Gastroesophageal sphincter (tissue), 4 donors: ENCODE measurements around the gene TMEM245. TPM values are rescaled to one million over a fixed set of nuclear protein-coding genes. Genes with fewer than 3 reads are reported as not detected.

Experiments used
- ATAC-seq: fragments of 150-250 bp; one replicate; pipeline ENCODE4 v1.9.1; 2016; ENCODE audit warnings: mild to moderate bottlenecking, moderate library complexity
- H3K27ac ChIP-seq, 4 donors: fragments of 200-600 bp; sonication (generic) in 3 of 4; 1 replicate in 3 of 4; 2 replicates in 1 of 4; pipeline ENCODE4 v1.5.1; 2016 to 2019
- H3K27me3 ChIP-seq: fragments of 200-600 bp; sonication (generic); one replicate; pipeline ENCODE4 v1.5.1; 2019
- H3K36me3 ChIP-seq, 2 donors: fragments of 200-600 bp; sonication (generic); one replicate each; pipeline ENCODE4 v1.5.1; 2019; ENCODE audit warnings: control low read depth in 1 of 2
- H3K4me1 ChIP-seq, 3 donors: fragments of 200-600 bp; sonication (generic); 1 replicate in 2 of 3; 2 replicates in 1 of 3; pipeline ENCODE4 v1.5.1; 2016 to 2019; ENCODE audit warnings: control low read depth in 2 of 3
- H3K4me3 ChIP-seq, 2 donors: fragments of 200-600 bp; sonication (generic); one replicate each; pipeline ENCODE4 v1.5.1; 2019; ENCODE audit warnings: mild to moderate bottlenecking in 1 of 2, moderate library complexity in 1 of 2
- H3K9me3 ChIP-seq, 3 donors: fragments of 200-600 bp; sonication (generic); one replicate each; pipeline ENCODE4 v1.5.1; 2017 to 2019; ENCODE audit warnings: control low read depth in 2 of 3
- EP300 ChIP-seq: sonication (generic); formaldehyde crosslinking; IDR thresholded peaks from one replicate; pipeline ENCODE4 v1.6.1; 2017; ENCODE audit warnings: antibody characterized with exemption, mild to moderate bottlenecking
- POLR2A ChIP-seq, 2 donors: fragments of 450-650 bp; IDR thresholded peaks; one replicate each; pipeline ENCODE4 v1.6.1; 2017; ENCODE audit warnings: antibody characterized with exemption in 2 of 2, mild to moderate bottlenecking in 2 of 2, moderate library complexity in 1 of 2
- POLR2AphosphoS5 ChIP-seq: sonication (generic); formaldehyde crosslinking; IDR thresholded peaks from one replicate; pipeline ENCODE4 v1.6.1; 2017; ENCODE audit warnings: antibody characterized with exemption
- WGBS, 2 donors: methylation state at CpG; one replicate each; pipeline ENCODE4 v1.1.5; 2018; ENCODE audit warnings: low coverage in 1 of 2; 5-methylcytosine and 5-hydroxymethylcytosine counted together
- total RNA-seq, 4 donors: library from RNA; depleted of rRNA; stranded (reverse); fragments of >200 nt; gene quantifications; one replicate each; pipeline ENCODE4 v1.1.0, GENCODE V29; 2016
- TF ChIP-seq, protein P1 (sequence below), 4 experiments: fragments of 200-600 bp in 2 of 4; fragments of 450-650 bp in 2 of 4; sonication (generic) in 1 of 4; IDR thresholded peaks; one replicate each; pipeline ENCODE4 v1.5.1; 2017 to 2019; ENCODE audit warnings: antibody characterized with exemption in 4 of 4, mild to moderate bottlenecking in 2 of 4, moderate library complexity in 2 of 4

TMEM245 gene
- total RNA-seq, 4 donors from 2014 or later: 130 to 180 (median 142) TPM

DNA sequence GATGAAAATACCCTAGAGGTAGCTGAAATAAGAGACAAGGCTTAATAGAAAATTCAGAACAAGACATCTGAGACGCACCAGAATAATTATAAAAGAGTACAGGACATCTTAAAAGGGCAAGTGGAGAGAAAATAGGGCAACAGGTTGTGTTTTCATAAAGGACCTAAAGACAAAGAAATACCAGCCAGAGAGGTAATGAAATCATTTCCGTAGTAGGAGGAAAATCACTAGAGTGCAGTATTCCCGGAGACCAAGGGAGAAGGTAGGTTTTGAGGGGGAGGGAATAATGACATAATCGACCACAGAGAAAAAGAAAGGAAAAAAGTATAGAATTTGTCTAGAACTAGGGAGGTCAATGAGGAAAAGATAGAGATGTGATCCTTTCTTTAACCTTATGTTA is 80.2 kb downstream of the TMEM245 start:
- WGBS, 2 donors: 77 to 85% methylated on average over 2 to 4 of the region's 4 CpGs
- H3K4me3 ChIP-seq: no peak overlapping the region

DNA sequence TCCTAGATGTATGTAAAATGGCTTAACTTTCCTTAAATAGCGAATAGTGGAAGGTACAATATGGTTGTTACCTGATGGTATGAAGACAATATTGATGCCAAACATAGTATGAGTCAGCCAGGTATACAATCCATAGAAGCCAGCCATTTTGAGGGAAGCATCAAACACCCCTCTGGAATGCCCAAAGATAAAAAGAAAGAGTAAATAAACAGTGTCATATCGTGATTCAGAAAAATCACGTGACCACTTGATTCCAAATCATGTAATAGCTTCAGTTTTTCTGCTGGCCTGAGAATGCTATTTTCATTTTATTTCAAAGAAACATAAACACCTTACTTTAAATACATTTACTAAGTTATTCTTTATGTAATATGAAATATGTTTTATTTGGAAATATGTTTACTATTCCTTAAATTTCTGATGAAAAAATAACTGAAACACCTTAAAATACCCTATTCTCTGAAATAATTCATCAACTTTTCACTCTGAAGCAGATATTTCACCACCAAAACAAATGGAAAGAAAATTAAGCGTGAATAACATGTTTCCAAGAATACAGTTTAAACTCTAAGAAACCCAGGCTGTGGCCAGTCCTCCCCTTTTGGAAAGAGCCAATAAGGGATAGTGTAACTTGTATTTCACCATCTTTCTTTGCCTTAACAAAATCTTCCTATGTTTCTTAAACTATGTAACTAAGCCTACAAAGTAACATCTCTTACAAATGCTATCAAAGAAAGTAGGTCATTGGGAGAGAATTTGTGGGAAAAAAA is 81.6 kb downstream of the TMEM245 start:
- Histone ChIP-seq H3K36me3 (peaks cover 0 to 52% of the 10 kb centered on the region in 2 donors), H3K27me3 (no peaks in the 10 kb centered on the region), H3K4me1 (peaks cover 7 to 37% (median 9%) of the 10 kb centered on the region in 3 donors), H3K4me3 (no peak overlapping the region), H3K9me3 (no peaks in the 10 kb centered on the region), H3K27ac (peak overlapping the region in 1 of 4 donors; percentile 5)
- TF ChIP-seq POLR2AphosphoS5: no peak
- no peak for TF ChIP-seq POLR2A (IDR thresholded peaks at IDR 0.05)
- WGBS, 2 donors: 65 to 66% methylated on average over 4 of the region's 4 CpGs
- no peak for ATAC-seq

More for the DNA sequence above, 80.2 kb downstream of the TMEM245 start:
- H3K36me3 ChIP-seq: peaks cover 0 to 52% of the 10 kb centered on the region in 2 donors
- TF ChIP-seq EP300 (no peak), POLR2A (IDR thresholded peaks at IDR 0.05) (no peak), POLR2AphosphoS5 (no peak)
- TF ChIP-seq, protein P1, sequence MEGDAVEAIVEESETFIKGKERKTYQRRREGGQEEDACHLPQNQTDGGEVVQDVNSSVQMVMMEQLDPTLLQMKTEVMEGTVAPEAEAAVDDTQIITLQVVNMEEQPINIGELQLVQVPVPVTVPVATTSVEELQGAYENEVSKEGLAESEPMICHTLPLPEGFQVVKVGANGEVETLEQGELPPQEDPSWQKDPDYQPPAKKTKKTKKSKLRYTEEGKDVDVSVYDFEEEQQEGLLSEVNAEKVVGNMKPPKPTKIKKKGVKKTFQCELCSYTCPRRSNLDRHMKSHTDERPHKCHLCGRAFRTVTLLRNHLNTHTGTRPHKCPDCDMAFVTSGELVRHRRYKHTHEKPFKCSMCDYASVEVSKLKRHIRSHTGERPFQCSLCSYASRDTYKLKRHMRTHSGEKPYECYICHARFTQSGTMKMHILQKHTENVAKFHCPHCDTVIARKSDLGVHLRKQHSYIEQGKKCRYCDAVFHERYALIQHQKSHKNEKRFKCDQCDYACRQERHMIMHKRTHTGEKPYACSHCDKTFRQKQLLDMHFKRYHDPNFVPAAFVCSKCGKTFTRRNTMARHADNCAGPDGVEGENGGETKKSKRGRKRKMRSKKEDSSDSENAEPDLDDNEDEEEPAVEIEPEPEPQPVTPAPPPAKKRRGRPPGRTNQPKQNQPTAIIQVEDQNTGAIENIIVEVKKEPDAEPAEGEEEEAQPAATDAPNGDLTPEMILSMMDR (IDR thresholded peaks at IDR 0.05): no peak
- H3K4me1 ChIP-seq: peaks cover 7 to 31% (median 9%) of the 10 kb centered on the region in 3 donors
- no peak overlapping the region for H3K27ac ChIP-seq
- no peaks in the 10 kb centered on the region for H3K27me3 ChIP-seq
- no peaks in the 10 kb centered on the region for H3K9me3 ChIP-seq
- ATAC-seq: no peak

DNA sequence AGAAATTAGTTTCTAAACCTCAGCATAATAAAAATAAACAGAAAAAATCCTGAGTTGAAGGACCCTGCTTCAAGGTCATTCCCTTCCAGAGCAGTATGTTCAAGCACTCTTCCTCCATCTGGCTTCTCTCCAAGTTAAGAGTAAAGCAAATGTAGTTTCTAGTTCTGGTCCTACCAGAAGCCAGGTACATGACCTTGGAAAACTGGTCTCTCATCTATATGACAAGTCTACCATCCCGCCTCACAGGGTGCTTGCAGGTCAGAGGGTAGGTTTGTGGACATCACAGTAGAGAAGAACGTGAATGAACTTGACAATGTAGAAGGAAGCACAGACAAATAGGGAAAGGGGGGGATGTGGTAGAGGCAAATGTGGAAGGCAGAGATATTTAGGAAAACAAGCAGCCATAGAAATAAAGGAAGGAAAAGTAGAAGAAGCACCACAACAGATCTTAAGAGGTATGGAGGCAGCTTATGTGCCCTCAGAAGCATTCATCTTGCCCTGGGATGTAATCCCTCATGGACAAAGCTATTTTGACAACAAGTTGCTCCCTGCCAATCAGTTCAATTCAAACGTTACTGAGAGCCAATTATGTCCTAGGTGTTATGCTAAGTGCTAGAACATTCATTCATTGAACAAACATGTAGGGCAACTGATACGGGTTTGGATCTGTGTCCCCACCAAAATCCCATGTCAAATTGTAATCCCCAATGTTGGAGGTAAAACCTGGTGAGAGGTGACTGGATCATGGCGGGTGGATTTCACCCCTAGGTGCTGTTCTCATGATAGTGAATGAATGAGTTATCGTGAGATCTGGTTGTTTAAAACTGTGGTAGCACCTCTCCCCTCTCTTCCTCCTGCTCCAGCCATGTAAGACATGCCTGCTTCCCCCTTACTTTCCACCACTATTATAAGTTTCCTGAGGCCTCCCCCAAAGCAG is 82.7 kb downstream of the TMEM245 start:
- peaks cover 7 to 37% (median 9%) of the 10 kb centered on the region in 3 donors for H3K4me1 ChIP-seq
- no peak overlapping the region for H3K4me3 ChIP-seq
- TF ChIP-seq POLR2A (IDR thresholded peaks at IDR 0.05): no peak
- TF ChIP-seq, protein P1 (IDR thresholded peaks at IDR 0.05): no peak
- TF ChIP-seq EP300: no peak
- no peak for TF ChIP-seq POLR2AphosphoS5
- no peaks in the 10 kb centered on the region for H3K9me3 ChIP-seq
- ATAC-seq: no peak
- peak overlapping the region in 3 of 4 donors; percentile 7 to 49 (median 46) for H3K27ac ChIP-seq
- peaks cover 0 to 53% of the 10 kb centered on the region in 2 donors for H3K36me3 ChIP-seq
- no peaks in the 10 kb centered on the region for H3K27me3 ChIP-seq
- WGBS, 2 donors: 62 to 69% methylated on average over 4 to 5 of the region's 6 CpGs

DNA sequence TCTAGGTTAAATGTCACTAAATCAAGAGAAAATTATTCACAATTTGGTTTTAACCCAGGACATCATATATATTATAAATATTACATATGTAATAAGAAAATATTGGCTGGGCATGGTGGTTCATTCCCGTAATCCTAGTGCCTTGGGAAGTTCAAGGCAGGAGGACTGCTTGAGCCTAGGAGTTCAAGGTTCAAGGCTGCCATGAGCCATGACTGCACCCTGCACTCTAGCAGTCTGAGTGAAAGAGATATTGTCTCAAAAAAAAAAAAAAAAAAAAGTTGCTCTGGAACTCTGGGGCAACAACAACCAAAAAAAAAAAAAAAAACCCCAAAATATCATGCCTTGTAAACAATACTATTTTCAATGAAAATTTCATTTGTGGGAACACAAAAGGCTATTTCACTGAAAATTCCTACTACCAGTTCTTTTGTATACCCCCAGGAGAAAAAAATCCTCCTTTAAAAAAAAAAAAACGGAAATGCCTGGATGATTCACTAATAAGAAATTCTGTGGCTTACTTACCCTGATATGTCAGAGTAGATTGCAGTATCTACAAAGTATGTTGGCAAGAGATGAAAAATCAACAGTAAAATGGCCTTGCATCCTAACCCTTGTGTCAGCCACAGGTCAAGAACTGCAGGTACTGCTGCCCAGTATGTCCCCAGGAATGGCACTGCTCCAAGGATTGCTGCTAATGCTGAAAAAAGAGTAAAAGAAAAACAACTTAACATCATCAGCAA is 83.9 kb downstream of the TMEM245 start:
- H3K9me3 ChIP-seq: no peaks in the 10 kb centered on the region
- no peaks in the 10 kb centered on the region for H3K27me3 ChIP-seq
- 33 to 62% methylated on average over 2 of the region's 2 CpGs for WGBS, 2 donors
- peaks cover 0 to 46% of the 10 kb centered on the region in 2 donors for H3K36me3 ChIP-seq
- ATAC-seq: peak; percentile 80
- peaks cover 7 to 37% (median 9%) of the 10 kb centered on the region in 3 donors for H3K4me1 ChIP-seq
- H3K27ac ChIP-seq: peak overlapping the region in 3 of 4 donors; percentile 13 to 49 (median 46)
- TF ChIP-seq EP300: no peak
- peak; percentile 77 for TF ChIP-seq POLR2AphosphoS5
- no peak overlapping the region for H3K4me3 ChIP-seq

DNA sequence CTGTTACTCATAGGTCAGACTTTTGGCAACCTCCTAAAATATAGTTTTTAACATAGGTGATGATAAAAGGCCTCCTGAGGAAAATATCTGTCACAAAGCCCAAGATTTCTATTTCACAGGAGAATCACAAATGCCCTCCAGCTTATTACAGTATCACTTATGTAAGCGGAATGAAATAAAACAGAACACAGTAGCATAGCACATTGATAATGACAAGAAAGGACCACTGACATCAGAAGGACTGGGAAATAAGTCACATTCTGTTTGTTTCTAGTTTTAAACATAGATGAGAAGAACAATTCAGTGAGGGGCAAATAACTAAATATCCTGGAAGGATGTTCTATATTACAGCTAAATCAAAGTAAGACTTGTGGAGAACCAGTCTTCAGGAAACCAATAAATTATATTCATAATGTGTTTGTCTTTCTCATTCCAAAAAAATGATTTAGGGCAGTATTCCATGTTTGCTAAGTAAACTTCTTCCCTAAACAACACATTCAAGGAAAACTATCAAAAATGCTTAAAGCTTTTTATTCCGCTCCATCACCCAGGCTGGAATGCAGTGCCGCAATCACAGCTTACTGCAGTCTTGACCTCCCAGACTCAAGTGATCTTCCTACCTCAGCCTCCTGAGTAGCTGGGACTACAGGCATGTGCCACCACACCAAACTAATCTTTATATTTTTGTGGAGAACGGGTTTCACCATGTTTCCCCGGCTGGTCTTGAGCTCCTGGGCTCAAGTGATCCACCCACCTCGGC is 85.6 kb downstream of the TMEM245 start:
- peaks cover 0 to 44% of the 10 kb centered on the region in 2 donors for H3K36me3 ChIP-seq
- H3K27ac ChIP-seq: no peak overlapping the region
- no peaks in the 10 kb centered on the region for H3K9me3 ChIP-seq
- no peak for ATAC-seq
- TF ChIP-seq POLR2AphosphoS5 (no peak), EP300 (no peak), POLR2A (IDR thresholded peaks at IDR 0.05) (no peak)
- TF ChIP-seq, protein P1 (IDR thresholded peaks at IDR 0.05): no peak
- 89 to 95% methylated on average over 6 of the region's 6 CpGs for whole genome bisulfite sequencing, 2 donors
- H3K4me1 ChIP-seq: peaks cover 7 to 37% (median 9%) of the 10 kb centered on the region in 3 donors
- H3K4me3 ChIP-seq: no peak overlapping the region
- H3K27me3 ChIP-seq: no peaks in the 10 kb centered on the region
